ENCODE measurements around the gene TRABD2A. TPM values are rescaled to one million over a fixed set of nuclear protein-coding genes. Genes with fewer than 3 reads are reported as not detected.

TRABD2A gene
- total and polyA plus RNA-seq, 9 of the 15 experiments (the other 6 are each of a cell fraction or from before 2014, with no cell fraction given): 0.07 to 0.45 (median 0.25) TPM

DNA sequence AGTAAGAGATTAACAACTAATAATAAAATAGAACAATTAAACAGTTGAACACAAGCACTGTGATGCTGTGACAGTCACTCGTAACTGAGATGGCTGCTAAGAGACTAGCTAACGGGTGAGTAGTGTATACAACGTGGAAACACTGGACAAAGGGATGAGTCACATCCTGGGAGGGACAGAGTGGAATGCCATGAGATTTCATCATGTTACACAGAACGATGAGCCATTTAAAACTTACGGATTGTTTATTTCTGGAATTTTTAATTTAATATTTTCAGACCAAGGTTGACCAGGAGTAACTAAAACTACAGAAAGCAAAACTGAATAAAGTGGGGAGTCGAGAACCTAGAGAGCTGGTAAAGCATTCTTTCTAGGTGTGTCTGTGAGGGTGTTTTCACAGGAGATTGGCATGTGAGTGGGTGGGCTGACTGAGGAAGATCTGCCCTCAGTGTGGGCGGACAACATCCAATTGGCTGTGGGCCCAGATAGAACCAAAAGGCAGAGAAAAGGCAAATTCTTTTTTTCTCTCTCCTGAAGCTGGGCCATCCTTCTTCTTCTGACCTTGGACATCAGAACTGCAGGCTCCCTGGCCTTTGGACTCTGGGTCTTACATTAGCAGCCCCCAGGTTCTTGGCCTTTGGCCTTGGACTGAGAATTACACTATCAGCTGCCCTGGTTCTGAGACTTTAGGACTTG is 39.1 kb upstream of the TRABD2A start (continued):
- TF ChIP-seq JUND (IDR thresholded peaks at IDR 0.05; ENCODE audit: borderline replicate concordance, low read depth, low read length) (peak; percentile 98), JUND (tag; IDR thresholded peaks at IDR 0.05; ENCODE audit: borderline replicate concordance, low read depth, low read length) (peak; percentile 96), HDAC1 (IDR thresholded peaks at IDR 0.05) (0 out of 4 replicates have a peak, but pooled peaks of 1 of the 2 experiments have one; percentile 17), BHLHE40 (IDR thresholded peaks at IDR 0.05; ENCODE audit: low read length) (peak; percentile 23; the same call in 1 of the 2 replicates), SOX6 (IDR thresholded peaks at IDR 0.05) (peak; percentile 94), ZFPM2 (CRISPR knock-in tag; IDR thresholded peaks at IDR 0.05) (no peak), BRD9 (IDR thresholded peaks at IDR 0.05; ENCODE audit: low read depth, partially characterized antibody) (peak; percentile 67), BACH1 (tag; IDR thresholded peaks at IDR 0.05) (peak; percentile 75; the same call in 1 of the 2 replicates), PRDM10 (IDR thresholded peaks at IDR 0.05; ENCODE audit: partially characterized antibody) (no peak), POLR2H (tag; IDR thresholded peaks at IDR 0.05; ENCODE audit: low read depth) (peak; percentile 94), HDAC2 (IDR thresholded peaks at IDR 0.05) (0 out of 2 replicates have a peak, but pooled peaks have one; percentile 54), CBFA2T2 (conservative IDR thresholded peaks at IDR 0.05) (no peak), KLF16 (IDR thresholded peaks at IDR 0.05) (no peak), ZNF280A (IDR thresholded peaks at IDR 0.05; ENCODE audit: low read depth, partially characterized antibody) (no peak), FOXK2 (conservative IDR thresholded peaks at IDR 0.05 in 1 of 2, IDR thresholded peaks at IDR 0.05 in 1 of 2; ENCODE audit: low read depth in 2 of 2) (peak; percentile 72 to 80; a peak in 3 of 4 replicates), FOS (IDR thresholded peaks at IDR 0.05; ENCODE audit: extremely low read depth, insufficient read length) (peak; percentile 62), TBL1XR1 (IDR thresholded peaks at IDR 0.05; ENCODE audit: low read length in 2 of 2) (0 out of 4 replicates have a peak, but pooled peaks of 1 of the 2 experiments have one; percentile 33), GTF2E2 (tag; IDR thresholded peaks at IDR 0.05) (peak; percentile 62)
- TF ChIP-seq, protein P1, sequence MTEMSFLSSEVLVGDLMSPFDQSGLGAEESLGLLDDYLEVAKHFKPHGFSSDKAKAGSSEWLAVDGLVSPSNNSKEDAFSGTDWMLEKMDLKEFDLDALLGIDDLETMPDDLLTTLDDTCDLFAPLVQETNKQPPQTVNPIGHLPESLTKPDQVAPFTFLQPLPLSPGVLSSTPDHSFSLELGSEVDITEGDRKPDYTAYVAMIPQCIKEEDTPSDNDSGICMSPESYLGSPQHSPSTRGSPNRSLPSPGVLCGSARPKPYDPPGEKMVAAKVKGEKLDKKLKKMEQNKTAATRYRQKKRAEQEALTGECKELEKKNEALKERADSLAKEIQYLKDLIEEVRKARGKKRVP (CRISPR knock-in tag; IDR thresholded peaks at IDR 0.05): peak; percentile 90
